ENCODE results near the gene TMEM117.

- TF ChIP-seq POLR2A (IDR thresholded peaks at IDR 0.05; ENCODE audit: low read depth, low read length) (no peak), POLR2AphosphoS5 (IDR thresholded peaks at IDR 0.05; ENCODE audit: low read depth, low read length) (no peak), TAF1 (IDR thresholded peaks at IDR 0.05; ENCODE audit: borderline replicate concordance, low read depth, low read length) (no peak)
Measured at GRCh38 chr12:44235674-44236073, 399.8 kb downstream of the TMEM117 start.

Measured in GM12892 (cell line).